ENCODE measurements around the gene SERPINC1. TPM values are rescaled to one million over a fixed set of nuclear protein-coding genes. Genes with fewer than 3 reads are reported as not detected.

SERPINC1 gene
- total and polyA plus RNA-seq, 9 of the 15 experiments (the other 6 are each of a cell fraction or from before 2014, with no cell fraction given): 0.07 to 1.2 (median 0.50) TPM

DNA sequence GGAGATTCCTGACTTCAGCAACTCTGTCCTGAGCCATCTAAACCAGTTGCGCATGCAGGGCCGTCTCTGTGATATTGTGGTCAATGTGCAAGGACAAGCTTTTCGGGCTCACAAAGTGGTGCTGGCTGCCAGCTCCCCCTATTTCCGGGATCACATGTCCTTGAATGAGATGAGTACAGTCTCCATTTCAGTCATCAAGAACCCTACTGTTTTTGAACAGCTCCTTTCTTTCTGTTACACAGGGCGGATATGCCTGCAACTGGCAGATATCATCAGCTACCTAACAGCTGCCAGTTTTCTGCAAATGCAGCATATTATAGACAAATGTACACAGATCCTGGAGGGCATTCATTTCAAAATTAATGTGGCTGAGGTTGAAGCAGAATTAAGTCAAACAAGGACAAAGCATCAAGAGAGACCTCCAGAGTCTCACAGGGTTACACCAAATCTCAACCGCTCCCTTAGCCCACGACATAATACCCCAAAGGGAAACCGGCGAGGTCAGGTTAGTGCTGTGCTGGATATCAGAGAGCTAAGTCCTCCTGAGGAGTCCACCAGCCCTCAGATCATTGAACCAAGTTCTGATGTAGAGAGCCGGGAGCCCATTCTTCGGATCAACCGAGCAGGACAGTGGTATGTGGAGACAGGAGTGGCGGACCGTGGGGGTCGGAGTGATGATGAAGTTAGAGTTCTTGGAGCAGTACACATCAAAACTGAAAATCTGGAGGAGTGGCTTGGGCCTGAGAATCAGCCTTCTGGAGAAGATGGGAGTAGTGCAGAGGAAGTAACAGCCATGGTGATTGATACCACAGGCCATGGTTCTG lies 46.7 kb downstream of the SERPINC1 start (continued):
- TF ChIP-seq, protein P1, sequence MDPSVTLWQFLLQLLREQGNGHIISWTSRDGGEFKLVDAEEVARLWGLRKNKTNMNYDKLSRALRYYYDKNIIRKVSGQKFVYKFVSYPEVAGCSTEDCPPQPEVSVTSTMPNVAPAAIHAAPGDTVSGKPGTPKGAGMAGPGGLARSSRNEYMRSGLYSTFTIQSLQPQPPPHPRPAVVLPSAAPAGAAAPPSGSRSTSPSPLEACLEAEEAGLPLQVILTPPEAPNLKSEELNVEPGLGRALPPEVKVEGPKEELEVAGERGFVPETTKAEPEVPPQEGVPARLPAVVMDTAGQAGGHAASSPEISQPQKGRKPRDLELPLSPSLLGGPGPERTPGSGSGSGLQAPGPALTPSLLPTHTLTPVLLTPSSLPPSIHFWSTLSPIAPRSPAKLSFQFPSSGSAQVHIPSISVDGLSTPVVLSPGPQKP (CRISPR knock-in tag; IDR thresholded peaks at IDR 0.05): no peak
- TF ChIP-seq, protein P2, sequence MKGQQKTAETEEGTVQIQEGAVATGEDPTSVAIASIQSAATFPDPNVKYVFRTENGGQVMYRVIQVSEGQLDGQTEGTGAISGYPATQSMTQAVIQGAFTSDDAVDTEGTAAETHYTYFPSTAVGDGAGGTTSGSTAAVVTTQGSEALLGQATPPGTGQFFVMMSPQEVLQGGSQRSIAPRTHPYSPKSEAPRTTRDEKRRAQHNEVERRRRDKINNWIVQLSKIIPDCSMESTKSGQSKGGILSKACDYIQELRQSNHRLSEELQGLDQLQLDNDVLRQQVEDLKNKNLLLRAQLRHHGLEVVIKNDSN (CRISPR knock-in tag; IDR thresholded peaks at IDR 0.05): no peak
- TF ChIP-seq HDAC1 (IDR thresholded peaks at IDR 0.05) (0 out of 4 replicates have a peak, but pooled peaks of 1 of the 2 experiments have one; percentile 38), ZBTB17 (CRISPR knock-in tag; IDR thresholded peaks at IDR 0.05) (no peak), FOXP1 (CRISPR knock-in tag; IDR thresholded peaks at IDR 0.05) (no peak), BCOR (IDR thresholded peaks at IDR 0.05) (no peak), TBL1XR1 (IDR thresholded peaks at IDR 0.05; ENCODE audit: low read length in 2 of 2) (no peak), MEF2D (tag; conservative IDR thresholded peaks at IDR 0.05; ENCODE audit: low read depth) (no peak), RBM25 (IDR thresholded peaks at IDR 0.05; ENCODE audit: low read depth, low read length, severe bottlenecking) (no peak), NRF1 (conservative IDR thresholded peaks at IDR 0.05 in 1 of 2, IDR thresholded peaks at IDR 0.05 in 1 of 2) (peak; percentile 65 to 68), ZNF212 (CRISPR knock-in tag; IDR thresholded peaks at IDR 0.05) (no peak), CC2D1A (IDR thresholded peaks at IDR 0.05) (no peak), HNRNPL (IDR thresholded peaks at IDR 0.05; ENCODE audit: low read depth, low read length) (no peak), ZNF253 (CRISPR knock-in tag; conservative IDR thresholded peaks at IDR 0.05) (no peak), ZNF444 (CRISPR knock-in tag; IDR thresholded peaks at IDR 0.05) (no peak), HDGF (IDR thresholded peaks at IDR 0.05) (no peak)
- TF ChIP-seq, protein P3, sequence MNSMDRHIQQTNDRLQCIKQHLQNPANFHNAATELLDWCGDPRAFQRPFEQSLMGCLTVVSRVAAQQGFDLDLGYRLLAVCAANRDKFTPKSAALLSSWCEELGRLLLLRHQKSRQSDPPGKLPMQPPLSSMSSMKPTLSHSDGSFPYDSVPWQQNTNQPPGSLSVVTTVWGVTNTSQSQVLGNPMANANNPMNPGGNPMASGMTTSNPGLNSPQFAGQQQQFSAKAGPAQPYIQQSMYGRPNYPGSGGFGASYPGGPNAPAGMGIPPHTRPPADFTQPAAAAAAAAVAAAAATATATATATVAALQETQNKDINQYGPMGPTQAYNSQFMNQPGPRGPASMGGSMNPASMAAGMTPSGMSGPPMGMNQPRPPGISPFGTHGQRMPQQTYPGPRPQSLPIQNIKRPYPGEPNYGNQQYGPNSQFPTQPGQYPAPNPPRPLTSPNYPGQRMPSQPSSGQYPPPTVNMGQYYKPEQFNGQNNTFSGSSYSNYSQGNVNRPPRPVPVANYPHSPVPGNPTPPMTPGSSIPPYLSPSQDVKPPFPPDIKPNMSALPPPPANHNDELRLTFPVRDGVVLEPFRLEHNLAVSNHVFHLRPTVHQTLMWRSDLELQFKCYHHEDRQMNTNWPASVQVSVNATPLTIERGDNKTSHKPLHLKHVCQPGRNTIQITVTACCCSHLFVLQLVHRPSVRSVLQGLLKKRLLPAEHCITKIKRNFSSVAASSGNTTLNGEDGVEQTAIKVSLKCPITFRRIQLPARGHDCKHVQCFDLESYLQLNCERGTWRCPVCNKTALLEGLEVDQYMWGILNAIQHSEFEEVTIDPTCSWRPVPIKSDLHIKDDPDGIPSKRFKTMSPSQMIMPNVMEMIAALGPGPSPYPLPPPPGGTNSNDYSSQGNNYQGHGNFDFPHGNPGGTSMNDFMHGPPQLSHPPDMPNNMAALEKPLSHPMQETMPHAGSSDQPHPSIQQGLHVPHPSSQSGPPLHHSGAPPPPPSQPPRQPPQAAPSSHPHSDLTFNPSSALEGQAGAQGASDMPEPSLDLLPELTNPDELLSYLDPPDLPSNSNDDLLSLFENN (IDR thresholded peaks at IDR 0.05; ENCODE audit: low read depth in 2 of 2, low read length in 2 of 2): no peak
- TF ChIP-seq, protein P4, sequence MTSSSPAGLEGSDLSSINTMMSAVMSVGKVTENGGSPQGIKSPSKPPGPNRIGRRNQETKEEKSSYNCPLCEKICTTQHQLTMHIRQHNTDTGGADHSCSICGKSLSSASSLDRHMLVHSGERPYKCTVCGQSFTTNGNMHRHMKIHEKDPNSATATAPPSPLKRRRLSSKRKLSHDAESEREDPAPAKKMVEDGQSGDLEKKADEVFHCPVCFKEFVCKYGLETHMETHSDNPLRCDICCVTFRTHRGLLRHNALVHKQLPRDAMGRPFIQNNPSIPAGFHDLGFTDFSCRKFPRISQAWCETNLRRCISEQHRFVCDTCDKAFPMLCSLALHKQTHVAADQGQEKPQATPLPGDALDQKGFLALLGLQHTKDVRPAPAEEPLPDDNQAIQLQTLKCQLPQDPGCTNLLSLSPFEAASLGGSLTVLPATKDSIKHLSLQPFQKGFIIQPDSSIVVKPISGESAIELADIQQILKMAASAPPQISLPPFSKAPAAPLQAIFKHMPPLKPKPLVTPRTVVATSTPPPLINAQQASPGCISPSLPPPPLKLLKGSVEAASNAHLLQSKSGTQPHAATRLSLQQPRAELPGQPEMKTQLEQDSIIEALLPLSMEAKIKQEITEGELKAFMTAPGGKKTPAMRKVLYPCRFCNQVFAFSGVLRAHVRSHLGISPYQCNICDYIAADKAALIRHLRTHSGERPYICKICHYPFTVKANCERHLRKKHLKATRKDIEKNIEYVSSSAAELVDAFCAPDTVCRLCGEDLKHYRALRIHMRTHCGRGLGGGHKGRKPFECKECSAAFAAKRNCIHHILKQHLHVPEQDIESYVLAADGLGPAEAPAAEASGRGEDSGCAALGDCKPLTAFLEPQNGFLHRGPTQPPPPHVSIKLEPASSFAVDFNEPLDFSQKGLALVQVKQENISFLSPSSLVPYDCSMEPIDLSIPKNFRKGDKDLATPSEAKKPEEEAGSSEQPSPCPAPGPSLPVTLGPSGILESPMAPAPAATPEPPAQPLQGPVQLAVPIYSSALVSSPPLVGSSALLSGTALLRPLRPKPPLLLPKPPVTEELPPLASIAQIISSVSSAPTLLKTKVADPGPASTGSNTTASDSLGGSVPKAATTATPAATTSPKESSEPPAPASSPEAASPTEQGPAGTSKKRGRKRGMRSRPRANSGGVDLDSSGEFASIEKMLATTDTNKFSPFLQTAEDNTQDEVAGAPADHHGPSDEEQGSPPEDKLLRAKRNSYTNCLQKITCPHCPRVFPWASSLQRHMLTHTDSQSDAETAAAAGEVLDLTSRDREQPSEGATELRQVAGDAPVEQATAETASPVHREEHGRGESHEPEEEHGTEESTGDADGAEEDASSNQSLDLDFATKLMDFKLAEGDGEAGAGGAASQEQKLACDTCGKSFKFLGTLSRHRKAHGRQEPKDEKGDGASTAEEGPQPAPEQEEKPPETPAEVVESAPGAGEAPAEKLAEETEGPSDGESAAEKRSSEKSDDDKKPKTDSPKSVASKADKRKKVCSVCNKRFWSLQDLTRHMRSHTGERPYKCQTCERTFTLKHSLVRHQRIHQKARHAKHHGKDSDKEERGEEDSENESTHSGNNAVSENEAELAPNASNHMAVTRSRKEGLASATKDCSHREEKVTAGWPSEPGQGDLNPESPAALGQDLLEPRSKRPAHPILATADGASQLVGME (CRISPR knock-in tag; IDR thresholded peaks at IDR 0.05): no peak

Measured in K562 (cell line).